ENCODE measurements around the gene FZD10. TPM values are rescaled to one million over a fixed set of nuclear protein-coding genes. Genes with fewer than 3 reads are reported as not detected.

The FZD10 gene
- polyA plus RNA-seq, 3 donors, result 1.8 to 2.8 (median 2.3) TPM

DNA sequence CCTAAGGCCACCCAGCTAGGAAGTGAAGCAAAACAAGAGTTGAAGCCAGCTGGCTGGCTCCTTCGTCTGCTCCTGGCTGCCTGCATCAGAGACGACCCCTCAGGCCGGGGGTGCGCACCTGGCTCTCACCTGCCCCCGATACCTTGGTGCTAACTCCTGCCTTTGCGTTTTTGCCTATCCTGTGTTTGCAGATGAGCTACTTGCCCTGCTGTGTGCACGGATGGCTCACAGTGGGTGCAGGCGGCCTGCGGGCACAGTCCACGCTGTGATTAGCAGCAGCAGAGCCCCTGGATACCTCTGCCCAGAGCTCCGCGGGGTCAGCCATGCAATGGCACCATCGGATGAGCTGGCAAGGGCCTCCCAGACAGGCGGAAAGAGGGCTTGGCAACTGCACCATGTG, 31.2 kb upstream of the FZD10 start:
- no peak for DNase-seq (ENCODE audit: low read depth in 3 of 3, low spot score in 2 of 3)

DNA sequence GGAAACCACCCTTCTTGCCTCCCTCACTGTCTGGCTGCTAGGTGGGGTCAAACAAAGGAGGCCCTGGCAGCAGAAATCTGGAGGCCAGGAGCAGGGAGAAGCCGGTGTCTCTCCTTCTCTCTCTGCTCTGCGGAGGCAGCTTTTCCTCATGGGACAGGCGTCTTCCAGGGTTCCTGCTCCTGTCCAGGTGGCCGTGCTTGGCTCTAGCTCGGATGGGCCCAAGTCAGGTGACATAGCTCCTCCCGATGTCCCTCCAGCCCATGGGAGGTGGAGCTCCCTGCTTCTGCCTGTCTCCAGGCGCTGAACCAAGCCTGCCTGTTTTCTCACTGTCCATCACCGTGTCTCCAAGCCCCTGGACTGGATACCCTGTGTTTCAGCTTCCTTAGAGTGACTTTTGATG, 30.5 kb upstream of the FZD10 start:
- no peak for DNase-seq (ENCODE audit: low read depth in 3 of 3, low spot score in 2 of 3)

DNA sequence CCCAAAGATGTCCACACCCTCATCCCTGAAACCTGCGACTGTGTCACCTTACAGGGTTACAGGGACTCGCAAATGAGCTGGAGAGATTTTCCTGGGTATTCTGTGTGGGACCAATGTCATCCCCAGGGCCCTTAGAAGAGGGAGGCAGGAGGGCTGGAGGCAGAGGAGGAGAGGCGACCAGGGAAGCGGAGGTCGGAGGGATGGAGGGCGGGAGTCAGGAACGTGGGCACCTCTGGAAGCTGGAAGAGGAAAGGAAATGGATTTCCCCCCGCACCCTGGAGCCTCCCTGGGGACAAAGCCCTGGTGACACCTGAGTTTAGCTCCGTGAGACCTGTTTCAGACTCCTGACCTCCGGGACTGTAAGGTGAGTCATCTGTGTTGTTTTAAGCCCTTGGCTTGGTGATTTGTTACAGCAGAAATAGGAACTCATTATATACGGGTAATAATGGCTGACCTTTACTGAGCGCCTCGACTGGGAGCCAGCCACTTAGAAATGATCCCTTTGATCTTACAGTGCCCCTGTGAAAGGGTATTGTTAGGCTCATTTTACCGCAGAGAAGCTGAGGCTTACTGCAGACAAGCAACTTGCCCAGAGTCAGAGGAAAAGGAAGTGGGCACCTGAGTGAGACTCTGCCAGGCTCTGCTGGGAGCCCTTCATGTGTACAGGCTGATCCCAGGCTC, 29.3 kb upstream of the FZD10 start:
- DNase-seq (ENCODE audit: low read depth in 3 of 3, low spot score in 2 of 3), result no peak

DNA sequence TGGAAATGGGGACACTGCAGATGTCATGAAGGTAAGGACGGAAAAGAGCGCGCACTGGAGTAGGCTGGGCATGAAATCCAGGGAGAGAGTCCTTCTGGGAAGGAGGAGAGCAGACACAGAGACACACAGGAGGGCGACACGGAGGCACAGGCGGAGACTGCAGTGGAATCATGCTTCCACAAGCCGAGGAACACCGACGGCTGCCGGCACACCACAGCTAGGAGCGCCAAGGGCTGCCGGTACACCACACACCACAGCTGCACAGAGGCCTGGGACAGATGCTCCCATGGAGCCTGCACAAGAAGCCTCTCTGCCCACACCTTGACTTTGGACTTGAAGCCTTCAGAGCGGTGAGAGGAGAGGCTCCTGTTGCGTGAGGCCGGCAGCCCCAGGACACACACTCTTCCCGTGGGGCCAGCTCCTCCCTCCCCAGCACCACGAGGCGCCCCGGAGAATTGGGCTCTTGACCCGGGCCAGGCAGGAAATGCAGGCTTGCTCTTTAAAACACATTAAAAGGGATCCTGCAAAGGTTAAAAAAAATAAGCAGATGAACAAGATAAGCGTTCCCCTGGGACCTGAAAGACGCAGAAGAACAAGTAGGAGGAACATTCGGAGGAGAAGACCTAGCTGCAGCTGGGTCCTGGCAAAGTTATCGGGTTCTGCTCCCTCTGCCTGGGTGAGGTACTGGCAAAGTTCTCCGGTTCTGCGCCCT, 28.3 kb upstream of the FZD10 start:
- DNase-seq (ENCODE audit: low read depth in 3 of 3, low spot score in 2 of 3), result no peak

DNA sequence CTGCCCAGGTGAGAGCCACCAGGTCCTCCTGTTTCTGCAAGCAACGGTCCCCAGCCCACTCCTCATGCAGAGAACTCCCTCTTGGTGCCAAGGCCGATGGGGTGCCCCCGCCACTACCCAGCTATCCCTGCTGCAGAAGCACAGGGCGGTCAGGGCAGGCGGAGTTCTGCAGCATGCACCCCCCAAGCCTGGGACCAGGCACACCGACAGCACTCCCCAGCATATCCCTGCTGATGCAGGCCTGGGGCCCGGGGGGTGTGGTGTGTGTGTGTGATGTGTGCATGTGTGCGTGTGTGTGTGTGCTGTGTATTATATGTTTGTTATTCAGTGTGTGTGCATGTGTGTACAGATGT, 27.7 kb upstream of the FZD10 start:
- no peak for DNase-seq (ENCODE audit: low read depth in 3 of 3, low spot score in 2 of 3)

DNA sequence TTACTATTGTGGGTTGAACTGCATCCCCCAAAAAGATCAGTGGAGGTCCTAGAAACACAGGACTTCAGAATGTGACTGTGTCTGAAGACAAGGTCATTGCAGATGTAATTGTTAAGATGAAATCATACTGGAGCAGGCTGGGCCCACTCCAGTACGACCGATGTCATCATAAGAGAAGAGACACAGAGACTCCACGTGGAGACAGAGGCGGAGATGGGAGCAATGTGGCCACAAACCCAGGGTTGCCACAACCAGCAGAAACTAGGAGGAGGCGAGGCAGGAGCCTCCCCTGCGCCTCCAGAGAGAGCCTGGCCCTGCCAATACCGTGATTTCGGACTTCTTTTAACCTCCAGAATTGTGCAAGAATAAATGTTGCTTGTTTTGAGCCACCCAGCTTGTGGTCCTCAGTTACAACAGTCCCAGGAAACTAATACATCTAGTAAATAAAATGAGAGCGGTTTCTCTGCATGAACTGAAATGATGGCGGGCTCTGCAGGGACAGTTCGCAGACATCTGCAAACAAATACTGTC, 25.7 kb upstream of the FZD10 start:
- DNase-seq (ENCODE audit: low read depth in 3 of 3, low spot score in 2 of 3), result no peak

DNA sequence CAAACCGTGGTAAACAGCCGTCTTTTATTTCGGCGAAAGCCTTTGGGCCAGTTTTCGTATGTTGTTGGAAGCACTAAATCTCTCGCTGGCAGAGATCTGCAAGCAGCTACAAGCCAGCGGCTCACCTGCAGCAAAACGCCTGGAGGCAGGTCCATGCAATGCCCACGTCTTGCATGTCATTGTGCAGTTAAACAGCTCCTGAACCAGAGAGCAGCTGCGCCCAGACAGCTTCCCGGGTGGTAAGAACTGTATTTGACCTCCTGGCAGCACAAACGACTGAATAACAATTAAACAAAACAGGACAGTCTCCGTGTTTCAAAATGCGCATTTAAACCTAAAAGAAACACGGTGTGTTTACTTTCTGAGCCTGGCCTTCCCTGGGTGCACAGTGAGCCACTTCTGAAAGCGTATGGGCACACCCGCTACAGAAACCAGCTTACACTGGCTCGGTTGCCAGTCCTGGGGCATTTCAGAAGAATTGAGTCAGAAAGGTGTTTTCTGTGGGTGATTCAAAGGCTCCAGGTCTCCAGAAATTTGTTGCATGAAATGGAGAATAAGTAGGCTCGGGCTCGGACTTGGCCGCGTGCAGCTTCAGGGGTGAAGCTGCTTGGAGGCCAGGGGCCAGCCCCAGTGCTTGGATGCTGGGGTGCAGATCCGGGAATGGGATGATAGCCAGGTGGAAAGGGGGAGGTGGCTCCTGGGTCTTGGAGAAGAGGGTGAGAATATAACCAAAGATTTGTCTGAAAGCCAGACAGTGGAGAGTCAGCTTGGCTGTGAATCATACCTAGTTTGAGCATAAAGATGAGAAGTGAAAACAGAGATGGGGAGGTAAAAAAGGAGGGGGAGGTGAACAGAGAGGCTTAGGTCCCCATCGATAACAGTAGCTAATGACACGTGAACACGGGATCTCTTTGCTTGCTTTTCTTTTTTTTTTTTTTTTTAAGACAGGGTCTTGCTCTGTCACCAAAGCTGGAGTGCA, 24.9 kb upstream of the FZD10 start:
- DNase-seq (ENCODE audit: low read depth in 3 of 3, low spot score in 2 of 3), result no peak

DNA sequence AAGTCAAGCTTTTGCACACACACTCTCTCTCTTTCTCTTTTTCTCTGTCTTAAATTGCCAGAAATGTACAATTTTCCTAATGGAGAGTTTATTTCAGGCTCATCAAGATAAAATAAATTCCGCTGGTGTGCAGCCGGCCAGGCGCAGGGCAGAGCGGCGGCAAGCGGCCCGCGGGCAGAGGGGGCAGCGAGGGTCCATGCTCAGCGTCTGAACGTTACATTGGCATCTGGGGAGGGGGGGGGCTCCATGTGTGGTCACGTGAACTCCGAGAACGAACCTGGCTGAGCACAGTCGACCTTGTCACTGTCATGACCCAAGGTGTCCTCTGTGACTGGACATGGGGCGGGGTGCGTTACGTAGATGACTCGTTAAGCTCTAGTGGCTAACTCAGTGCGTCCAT, 23.8 kb upstream of the FZD10 start:
- DNase-seq (ENCODE audit: low read depth in 3 of 3, low spot score in 2 of 3), result no peak

DNA sequence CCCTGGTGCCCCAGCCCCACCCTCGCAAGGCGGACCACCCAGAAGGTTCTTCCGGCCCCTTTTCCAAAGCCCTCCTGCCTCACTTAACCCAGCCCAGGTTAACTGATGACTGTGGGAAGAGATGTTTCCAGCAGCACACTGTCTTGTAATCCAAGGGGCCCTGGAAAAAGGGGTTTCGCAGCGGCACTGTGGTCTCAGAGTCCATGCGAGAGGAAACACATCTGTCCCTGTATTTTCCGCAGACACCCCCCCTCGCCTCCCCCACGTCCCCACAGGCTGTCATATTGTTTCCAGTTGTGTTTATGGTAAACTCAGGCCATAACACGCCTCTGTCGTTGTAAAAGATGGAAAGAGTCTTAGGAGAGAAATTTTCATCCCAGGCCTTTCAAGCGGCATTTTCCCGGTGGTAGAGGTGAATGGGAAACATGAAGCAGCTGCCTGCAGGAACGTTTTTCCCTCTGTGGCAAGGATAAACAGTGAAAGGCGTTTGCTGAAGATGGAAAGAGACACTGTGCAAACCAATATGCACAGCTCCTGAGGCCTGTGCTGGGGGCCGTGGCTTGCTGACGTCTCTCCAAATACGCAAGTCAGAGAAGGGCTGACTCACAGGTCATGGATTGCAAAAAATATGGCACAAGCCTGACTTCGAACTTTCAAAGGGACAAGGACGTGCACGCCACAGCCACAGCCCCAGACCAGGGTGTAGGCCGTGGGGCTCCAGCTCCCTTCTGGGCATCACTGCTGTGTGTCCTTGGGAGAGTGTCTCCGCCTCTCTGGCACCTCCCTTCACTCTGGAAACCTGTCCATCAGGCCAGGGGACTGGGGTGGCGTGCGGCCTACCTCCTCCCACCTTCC, 22.5 kb upstream of the FZD10 start:
- DNase-seq (ENCODE audit: low read depth in 3 of 3, low spot score in 2 of 3), result no peak

DNA sequence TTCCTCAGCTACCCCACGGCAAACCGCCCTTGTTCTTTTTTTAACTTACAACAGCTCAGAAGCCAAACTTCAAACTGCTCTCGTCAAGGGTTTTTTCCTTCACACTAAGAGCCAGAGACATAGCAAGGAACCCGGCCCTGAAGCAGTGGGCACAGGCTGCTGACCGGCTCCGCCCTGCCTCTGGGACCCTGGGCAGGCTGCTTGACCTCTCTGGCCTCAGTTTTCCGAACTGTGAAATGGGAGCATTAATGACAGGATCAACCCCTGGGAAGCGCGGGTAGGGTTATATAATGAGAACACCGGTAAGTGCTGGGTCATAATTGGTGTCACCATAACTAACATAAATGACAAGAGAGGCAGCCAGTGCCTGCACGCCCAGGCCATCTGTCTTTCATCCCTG, 21.2 kb upstream of the FZD10 start:
- DNase-seq (ENCODE audit: low read depth in 3 of 3, low spot score in 2 of 3), result no peak

DNA sequence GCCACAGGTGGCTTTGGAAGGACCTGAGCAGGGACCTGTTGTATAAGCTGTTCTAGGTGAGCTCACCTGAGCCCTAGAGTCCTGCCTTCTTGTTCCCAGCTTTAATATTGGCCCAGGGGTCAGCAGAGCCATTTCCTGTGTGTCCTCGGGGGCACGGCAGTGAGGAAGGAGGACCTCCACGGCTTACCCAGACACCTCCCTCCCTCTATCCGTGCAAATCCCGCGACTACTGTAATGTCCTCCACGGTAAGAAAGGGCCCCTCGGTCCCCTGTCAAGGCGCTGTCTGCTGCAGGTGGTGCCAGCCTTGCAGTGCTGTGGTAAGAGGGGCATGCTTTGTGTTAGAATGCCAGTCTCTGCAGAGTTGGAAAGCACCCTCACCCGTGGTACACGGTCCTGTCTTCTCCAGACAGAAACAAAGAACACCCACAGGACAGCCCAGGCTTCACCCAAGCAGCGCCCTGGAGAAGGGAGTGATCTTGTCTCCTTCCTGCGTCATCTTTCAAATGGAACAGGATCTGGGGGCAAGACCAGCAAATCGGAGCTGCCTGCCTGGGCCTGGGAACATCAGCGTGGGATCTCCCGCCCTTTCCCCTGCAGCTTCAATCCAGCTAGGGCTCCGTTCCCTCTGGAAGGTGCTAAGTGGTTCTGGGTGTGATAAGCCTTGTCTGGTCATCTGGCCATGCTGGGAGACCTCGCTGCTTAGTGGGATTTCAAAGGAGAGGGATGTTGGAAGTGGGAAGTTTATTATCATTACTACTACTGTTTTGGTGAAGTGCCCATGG, 20.2 kb upstream of the FZD10 start:
- DNase-seq (ENCODE audit: low read depth in 3 of 3, low spot score in 2 of 3), result no peak

DNA sequence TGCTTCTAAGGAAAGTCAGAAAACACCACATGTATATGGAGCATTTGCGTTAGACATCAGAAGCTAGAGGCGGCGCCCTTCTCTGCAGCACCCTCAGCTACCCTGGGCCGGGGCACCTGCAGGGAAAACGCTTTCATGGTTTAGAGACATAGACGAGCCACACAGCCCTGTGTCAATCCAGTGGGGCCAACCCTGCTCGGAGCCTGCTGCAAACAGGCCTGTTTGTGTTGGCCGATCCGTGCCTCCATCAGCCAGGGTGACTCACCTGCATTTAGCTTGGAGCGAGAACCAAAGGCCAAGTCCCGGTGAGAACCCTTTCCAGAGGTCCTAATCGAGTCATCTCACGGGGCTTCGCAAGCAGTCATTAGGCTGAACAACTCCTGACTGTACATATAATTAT, 19.5 kb upstream of the FZD10 start:
- no peak for DNase-seq (ENCODE audit: low read depth in 3 of 3, low spot score in 2 of 3)

DNA sequence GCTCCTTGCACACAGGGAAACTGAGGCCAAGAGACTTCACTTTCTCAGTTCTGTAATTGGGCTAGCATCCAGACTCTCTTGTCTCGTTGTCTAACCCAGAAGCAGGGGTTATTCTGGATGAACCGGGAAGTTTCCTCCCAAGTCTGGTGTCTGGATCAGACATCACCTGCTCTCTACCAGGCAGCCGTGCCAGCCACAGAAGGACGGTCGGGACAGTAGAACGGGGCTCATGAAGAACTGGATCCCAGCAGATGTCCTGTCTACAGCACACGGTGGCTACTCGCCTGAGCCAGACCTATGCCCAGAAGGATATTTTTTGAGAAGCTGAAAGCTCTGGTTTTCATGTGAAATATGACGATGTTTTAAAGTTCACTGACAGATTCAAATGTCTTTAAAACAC, 19.1 kb upstream of the FZD10 start:
- no peak for DNase-seq (ENCODE audit: low read depth in 3 of 3, low spot score in 2 of 3)

DNA sequence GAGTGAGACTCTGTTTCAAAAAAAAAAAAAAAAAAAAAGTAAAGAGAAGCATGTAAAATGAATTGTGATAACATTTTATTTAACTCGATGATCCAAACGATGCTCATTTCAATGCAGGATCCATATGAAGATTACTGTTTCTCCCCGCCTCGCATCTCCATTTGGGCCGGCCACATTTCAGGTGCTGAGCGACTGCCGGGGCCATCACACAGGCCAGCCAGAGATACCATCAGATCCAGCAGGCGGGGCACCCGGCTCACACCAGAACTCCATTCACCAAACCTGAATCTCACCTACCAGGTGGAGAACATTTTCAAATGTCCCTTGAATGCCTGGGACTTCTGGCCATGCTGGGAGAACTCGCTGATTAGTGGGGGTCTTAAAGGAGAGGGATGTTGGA, 18.0 kb upstream of the FZD10 start:
- DNase-seq (ENCODE audit: low read depth in 3 of 3, low spot score in 2 of 3), result no peak

DNA sequence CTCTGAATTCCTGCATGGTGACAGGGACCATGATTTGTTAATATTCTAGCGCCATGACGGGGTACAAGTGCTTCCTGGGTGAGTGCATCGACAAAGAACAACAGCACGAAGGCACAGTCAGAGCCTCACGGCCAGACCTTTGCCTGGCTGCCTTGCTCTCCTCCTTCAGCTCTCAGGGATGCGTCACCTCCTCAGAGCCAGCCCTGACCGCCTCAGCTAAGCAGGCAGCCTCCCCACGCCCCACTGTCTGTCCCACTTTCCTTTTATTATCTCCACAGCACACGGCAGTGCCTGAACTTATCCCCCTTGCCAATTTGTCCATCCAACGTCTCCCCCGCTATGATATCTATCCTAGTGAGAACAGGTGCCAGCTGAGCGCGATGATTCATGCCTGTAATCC, 16.5 kb upstream of the FZD10 start:
- no peak for DNase-seq (ENCODE audit: low read depth in 3 of 3, low spot score in 2 of 3)

DNA sequence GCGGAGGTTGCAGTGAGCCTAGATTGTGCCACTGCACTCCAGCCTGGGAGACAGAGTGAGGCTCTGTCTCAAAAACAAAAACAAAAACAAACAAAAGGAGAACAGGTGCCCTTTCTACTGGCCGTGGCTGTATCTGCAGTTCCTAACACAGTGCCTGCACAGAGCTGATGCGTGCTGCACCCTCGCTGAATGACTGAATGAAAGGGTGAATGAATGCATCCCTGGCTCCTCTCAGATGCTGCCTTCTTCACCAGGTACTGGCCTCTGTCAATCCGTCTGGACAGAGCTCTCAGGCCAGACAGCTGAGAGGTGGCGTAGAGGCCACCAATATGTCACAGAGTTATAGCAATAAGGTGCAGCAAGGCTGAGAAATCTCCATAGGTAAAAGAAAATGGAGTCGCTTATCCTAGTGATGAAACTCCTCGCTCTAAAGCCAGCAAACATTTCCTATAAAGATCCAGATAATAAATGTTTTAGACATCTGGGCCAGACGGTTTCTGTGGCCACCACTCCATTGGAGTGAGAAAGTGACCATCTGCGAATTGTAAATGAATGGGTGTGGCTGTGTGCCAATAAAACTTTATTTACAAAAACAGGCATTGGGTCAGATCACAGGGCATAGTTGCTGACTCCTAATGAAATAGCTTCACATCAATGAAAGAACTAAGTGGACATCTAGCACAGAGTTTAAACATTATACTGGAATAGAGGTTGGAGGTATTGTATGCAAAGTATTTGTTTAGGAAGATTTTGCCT, 15.9 kb upstream of the FZD10 start:
- no peak for DNase-seq (ENCODE audit: low read depth in 3 of 3, low spot score in 2 of 3)

DNA sequence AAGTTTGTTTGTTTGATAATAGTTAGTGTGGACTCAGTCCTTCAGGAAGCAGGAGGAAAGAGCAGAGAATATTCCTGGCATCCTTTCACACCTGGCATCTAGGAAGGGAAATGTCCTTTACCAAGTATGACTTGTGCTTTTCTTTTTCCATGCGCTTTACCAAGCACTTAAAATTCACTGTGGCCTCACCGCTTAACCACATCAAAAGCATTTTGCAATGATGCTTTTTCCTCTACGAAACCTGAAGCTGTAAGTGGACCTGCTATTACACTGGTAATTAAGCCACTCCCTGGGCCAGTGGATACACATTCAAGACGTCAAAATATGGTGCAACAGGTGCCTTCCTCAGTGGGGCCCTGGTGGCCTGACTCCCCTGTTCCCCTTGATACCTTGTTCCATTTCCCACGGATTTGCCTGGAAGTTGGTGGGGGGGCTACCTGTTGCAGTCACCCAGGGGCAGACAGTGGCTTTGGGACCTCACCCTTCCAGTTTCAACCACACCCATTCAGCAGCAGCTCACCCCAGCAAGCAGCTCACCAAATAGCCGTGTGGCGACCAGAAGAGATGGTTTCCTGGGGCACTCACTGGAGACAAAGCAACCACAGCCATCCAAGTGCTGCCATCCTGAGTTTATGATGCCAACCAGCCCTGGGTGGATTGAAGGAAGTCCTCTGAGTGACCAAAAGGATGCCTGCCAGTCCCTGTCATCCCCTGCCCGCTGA, 14.2 kb upstream of the FZD10 start:
- DNase-seq (ENCODE audit: low read depth in 3 of 3, low spot score in 2 of 3), result no peak

DNA sequence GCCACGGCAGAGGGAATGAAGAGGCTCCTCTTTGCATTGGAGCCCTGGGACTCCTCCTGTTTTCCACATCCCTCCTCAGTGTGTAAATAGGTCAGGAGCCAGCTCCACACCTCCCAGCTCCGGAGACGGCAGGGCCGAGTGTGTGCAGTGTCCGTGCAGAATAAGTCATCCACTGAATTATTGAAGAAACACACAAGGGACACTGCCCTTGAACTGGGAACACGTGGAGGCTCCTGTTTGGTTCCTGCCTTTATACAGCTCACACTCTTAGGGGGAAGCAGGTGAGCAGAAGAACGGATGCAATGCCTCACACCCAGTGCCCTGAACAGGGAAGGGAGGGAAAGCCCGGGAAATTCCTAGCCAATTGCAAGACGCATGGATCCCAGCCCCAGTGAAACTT, 10.4 kb upstream of the FZD10 start:
- no peak for DNase-seq (ENCODE audit: low read depth in 3 of 3, low spot score in 2 of 3)

Data from right renal cortex interstitium (tissue), 3 donors.